Parathyroid adenoma (tissue), 2 donors: ENCODE measurements around the gene CHDH.

Source experiments
- H2AFZ ChIP-seq: fragments of 300-600 bp; sonication (generic); one replicate; pipeline ENCODE4 v1.7.0; 2017; ENCODE audit warnings: antibody characterized with exemption, mild to moderate bottlenecking
- H3K27ac ChIP-seq: fragments of 300-600 bp; sonication (generic); one replicate; pipeline ENCODE4 v1.7.0; 2017
- H3K27me3 ChIP-seq: fragments of 300-600 bp; sonication (generic); one replicate; pipeline ENCODE4 v1.7.0; 2017; ENCODE audit warnings: low read length; ENCODE audit not compliant: control insufficient read depth, insufficient read depth
- H3K36me3 ChIP-seq: fragments of 300-600 bp; sonication (generic); one replicate; pipeline ENCODE4 v1.7.0; 2017; ENCODE audit warnings: low read length; ENCODE audit not compliant: control insufficient read depth, insufficient read depth
- H3K4me1 ChIP-seq: fragments of 300-600 bp; sonication (generic); one replicate; pipeline ENCODE4 v1.7.0; 2017; ENCODE audit warnings: control low read depth
- H3K4me2 ChIP-seq: fragments of 300-600 bp; sonication (generic); one replicate; pipeline ENCODE4 v1.7.0; 2017; ENCODE audit warnings: low read length
- H3K4me3 ChIP-seq: fragments of 300-600 bp; sonication (generic); one replicate; pipeline ENCODE4 v1.7.0; 2017; ENCODE audit warnings: low read depth, low read length
- H3K79me2 ChIP-seq: fragments of 300-600 bp; sonication (generic); one replicate; pipeline ENCODE4 v1.7.0; 2017; ENCODE audit warnings: control low read depth
- H3K9ac ChIP-seq: fragments of 300-600 bp; sonication (generic); one replicate; pipeline ENCODE4 v1.7.0; 2017; ENCODE audit warnings: mild to moderate bottlenecking
- H3K9me3 ChIP-seq: fragments of 300-600 bp; sonication (generic); one replicate; pipeline ENCODE4 v1.7.0; 2017; ENCODE audit warnings: low read length; ENCODE audit not compliant: control insufficient read depth
- CTCF ChIP-seq: fragments of 300-600 bp; sonication (generic); IDR thresholded peaks from one replicate; pipeline ENCODE4 v1.7.0; 2017; ENCODE audit warnings: antibody characterized with exemption, mild to moderate bottlenecking
- donor health status: primary hyperparathyroidism.

Gene CHDH

GRCh38 chr3:53808496-53808895 is 37.7 kb downstream of the CHDH start:
- TF ChIP-seq CTCF = no peak
- Histone ChIP-seq H3K9me3 (no peaks in the 10 kb centered on the region), H2AFZ (no peak overlapping the region), H3K4me1 (no peaks in the 10 kb centered on the region), H3K36me3 (no peaks in the 10 kb centered on the region), H3K4me3 (no peak overlapping the region), H3K27ac (no peak overlapping the region), H3K27me3 (no peaks in the 10 kb centered on the region), H3K9ac (no peak overlapping the region), H3K79me2 (no peaks in the 10 kb centered on the region), H3K4me2 (no peak overlapping the region)

GRCh38 chr3:53807117-53807810 is 39.0 kb downstream of the CHDH start:
- Histone ChIP-seq H3K27me3 (no peaks in the 10 kb centered on the region), H3K4me3 (no peak overlapping the region), H3K9ac (no peak overlapping the region), H3K27ac (no peak overlapping the region), H3K9me3 (no peaks in the 10 kb centered on the region), H3K4me2 (no peak overlapping the region), H3K36me3 (no peaks in the 10 kb centered on the region), H3K4me1 (no peaks in the 10 kb centered on the region), H3K79me2 (no peaks in the 10 kb centered on the region), H2AFZ (no peak overlapping the region)
- TF ChIP-seq CTCF = no peak

- no peak overlapping the region for H2AFZ ChIP-seq
- H3K9me3 ChIP-seq = no peaks in the 10 kb centered on the region
- no peaks in the 10 kb centered on the region for H3K27me3 ChIP-seq
- no peak overlapping the region for H3K9ac ChIP-seq
- H3K4me3 ChIP-seq = no peak overlapping the region
- H3K4me2 ChIP-seq = no peak overlapping the region
- H3K4me1 ChIP-seq = no peaks in the 10 kb centered on the region
- H3K79me2 ChIP-seq = no peaks in the 10 kb centered on the region
- H3K36me3 ChIP-seq = no peaks in the 10 kb centered on the region
- no peak for TF ChIP-seq CTCF
- H3K27ac ChIP-seq = no peak overlapping the region
Observed at GRCh38 chr3:53806182-53807116, 39.8 kb downstream of the CHDH start.

- no peaks in the 10 kb centered on the region for H3K4me1 ChIP-seq
- no peak overlapping the region for H3K4me3 ChIP-seq
- H3K4me2 ChIP-seq = no peak overlapping the region
- H2AFZ ChIP-seq = no peak overlapping the region
- H3K27ac ChIP-seq = no peak overlapping the region
- no peaks in the 10 kb centered on the region for H3K79me2 ChIP-seq
- no peaks in the 10 kb centered on the region for H3K36me3 ChIP-seq
- TF ChIP-seq CTCF = no peak
- H3K27me3 ChIP-seq = no peaks in the 10 kb centered on the region
- H3K9me3 ChIP-seq = no peaks in the 10 kb centered on the region
- no peak overlapping the region for H3K9ac ChIP-seq
Observed at GRCh38 chr3:53805463-53806159, 40.6 kb downstream of the CHDH start.
